LNCAP (cell line): ENCODE data around the gene FASTKD2.

ENCODE experiments used
- TF ChIP-seq, protein P1 (sequence below): fragments of 450-650 bp; IDR thresholded peaks from 2 replicates; pipeline ENCODE4 v1.5.1; 2017; ENCODE audit warnings: mild to moderate bottlenecking

The FASTKD2 gene

DNA sequence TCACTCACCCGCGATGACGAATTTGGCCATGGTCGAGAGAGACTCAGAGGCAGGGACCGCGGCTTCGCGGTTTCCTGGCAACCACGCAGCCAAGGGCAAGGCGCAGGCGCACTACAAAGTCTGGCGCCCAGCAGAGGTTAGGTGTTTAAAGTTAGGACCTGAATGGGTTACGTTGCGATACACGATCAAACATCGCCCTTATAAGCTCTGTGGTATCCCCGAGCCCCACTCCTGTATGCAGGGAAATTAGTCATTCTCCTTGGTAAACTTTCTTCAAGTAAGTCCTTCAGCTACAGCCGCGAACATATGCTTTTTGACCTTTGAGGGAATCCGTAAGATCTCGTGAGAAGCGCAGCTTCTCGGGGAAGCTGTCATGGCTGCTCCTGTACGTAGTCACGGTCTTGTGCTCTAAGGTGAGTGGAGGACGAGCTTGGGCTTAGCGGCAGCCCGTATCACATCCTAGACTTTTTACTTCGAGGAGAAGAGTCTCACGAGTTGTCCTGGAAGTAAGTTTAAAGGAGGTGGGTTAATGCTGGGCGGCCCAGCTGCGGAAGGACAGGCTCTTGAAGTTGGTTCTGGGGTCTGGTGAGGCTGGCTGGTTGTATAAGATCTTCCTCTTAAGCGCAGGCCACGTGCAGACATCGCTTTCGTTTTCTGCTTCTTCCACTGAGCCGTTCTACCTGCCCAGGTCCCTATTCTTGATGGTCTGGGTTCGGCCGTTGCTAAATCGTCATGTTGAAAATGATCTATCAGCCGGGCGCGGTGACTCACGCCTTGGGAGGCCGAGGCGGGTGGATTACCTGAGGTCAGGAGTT, at the start of gene FASTKD2, which contains the start of gene MDH1B:
Gene FASTKD2, plus strand, starts transcription at position 365 of the 815 bp plus-strand sequence. CDS start 1,088 bp downstream, outside the sequence.
Gene MDH1B, minus strand, starts transcription at position 87 of the 815 bp plus-strand sequence. Its CDS starts 57 bp downstream, at position 30.
- TF ChIP-seq, protein P1, sequence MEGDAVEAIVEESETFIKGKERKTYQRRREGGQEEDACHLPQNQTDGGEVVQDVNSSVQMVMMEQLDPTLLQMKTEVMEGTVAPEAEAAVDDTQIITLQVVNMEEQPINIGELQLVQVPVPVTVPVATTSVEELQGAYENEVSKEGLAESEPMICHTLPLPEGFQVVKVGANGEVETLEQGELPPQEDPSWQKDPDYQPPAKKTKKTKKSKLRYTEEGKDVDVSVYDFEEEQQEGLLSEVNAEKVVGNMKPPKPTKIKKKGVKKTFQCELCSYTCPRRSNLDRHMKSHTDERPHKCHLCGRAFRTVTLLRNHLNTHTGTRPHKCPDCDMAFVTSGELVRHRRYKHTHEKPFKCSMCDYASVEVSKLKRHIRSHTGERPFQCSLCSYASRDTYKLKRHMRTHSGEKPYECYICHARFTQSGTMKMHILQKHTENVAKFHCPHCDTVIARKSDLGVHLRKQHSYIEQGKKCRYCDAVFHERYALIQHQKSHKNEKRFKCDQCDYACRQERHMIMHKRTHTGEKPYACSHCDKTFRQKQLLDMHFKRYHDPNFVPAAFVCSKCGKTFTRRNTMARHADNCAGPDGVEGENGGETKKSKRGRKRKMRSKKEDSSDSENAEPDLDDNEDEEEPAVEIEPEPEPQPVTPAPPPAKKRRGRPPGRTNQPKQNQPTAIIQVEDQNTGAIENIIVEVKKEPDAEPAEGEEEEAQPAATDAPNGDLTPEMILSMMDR = no peak

DNA sequence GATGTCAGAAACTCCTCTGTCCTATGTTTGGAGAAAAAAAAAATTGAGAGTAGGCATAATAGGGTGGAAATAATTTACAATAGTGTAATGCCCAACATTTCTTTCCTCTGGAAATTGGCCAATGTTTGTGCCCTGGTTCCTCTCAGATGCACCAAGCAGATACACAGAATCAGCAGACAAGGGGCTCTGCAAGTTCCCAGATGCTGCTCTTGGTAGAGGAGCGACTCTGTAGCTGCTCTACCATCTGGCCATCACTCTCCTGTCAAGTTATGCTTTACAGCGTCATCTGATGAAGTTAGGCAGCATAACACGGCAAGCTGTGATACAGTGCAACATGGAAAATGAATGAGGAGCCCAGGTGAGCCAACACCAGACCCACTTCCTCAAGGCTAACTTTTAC, 48.8 kb upstream of the FASTKD2 start:
- TF ChIP-seq, protein P1 = no peak

DNA sequence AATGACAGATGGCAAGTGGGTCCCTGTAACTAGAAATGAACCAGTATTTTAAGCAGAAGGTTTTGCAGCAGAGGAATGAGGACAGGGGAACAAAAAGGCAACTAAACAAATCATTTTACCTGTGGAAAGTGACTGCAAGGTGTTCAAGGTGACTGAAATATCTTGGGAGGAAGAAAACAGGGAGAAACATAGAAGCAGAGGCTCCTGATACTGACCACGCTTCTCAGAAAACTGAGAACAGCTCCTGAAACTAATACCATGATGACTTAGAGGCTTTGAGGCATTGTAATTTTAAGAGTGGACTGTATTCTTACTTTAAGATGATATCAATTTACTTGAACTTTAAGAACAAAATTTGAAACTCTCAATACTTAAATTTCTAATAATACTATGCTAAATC, 47.1 kb upstream of the FASTKD2 start, which contains the start of gene DYTN:
Gene DYTN, minus strand, starts transcription at position 101 of the 400 bp plus-strand sequence. CDS start 117 bp downstream, outside the sequence.
- TF ChIP-seq, protein P1 = no peak

DNA sequence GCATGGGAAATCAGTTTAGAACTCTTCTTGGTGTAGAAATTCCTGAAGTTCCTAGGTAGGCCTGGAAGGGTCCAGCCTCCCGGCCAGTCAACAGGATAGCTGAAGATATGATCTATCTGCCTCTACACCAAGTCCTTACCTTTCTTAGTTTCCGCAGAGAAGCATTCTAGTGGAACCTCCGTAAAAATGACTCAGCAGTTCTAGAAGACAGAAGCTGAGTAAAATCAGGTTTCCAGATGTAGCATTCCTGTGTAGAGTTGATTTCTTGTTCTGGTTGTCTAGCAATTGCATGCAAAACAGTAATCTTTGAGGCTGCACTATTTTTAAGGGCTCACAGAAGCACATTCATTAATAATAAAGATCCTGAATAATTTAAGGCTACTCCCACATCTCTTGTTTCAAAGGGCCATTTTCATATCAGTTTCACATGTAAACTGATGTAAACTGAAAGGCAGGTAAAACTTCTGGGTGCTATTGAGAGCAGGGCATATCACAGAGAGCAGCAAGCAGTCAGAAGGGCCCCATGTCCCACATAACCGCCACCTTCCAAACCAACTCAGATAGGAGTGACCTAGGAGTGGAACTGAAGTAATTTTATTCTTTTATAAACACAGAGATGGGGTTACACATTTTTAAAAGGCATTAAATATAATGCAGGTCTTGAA, 44.0 kb upstream of the FASTKD2 start:
- TF ChIP-seq, protein P1 = no peak

DNA sequence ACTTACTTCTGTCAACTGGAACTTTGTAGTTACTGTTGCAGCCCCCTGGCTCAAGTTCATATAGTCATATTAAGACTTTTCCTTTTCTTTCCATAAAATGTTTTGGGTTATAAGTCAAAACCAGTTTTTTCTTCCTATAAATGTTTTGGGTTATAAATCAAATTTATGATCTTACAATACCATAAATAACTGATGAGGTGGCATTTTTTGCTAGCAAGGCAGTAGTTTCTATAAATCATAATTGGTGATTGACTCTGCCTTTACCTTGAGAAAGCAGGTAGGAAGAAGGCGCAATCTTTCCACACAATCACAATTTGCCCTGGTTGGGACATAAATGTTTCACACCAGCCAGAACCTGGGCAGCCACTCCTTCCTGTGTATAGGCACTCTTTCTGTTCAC, 42.1 kb upstream of the FASTKD2 start:
- TF ChIP-seq, protein P1 = no peak

DNA sequence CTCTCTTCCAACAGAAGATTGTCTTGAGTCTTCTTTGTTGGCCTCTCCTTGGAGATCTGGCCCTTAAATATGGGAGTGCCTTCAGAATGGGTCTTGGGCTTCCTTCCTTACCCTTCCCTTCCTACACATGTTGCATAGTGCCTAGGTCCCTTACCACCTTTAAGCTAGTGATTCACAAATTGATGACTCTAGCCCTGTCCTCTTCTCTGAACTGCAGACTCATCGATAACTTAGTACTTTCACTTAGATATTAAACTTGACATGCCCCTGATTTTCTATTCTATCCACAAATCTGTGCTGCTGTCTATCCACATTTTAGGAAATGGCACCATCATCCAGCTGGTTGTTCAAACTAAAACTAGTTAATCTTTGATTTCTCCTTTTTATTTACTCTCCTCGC, 38.1 kb upstream of the FASTKD2 start:
- TF ChIP-seq, protein P1 = no peak

DNA sequence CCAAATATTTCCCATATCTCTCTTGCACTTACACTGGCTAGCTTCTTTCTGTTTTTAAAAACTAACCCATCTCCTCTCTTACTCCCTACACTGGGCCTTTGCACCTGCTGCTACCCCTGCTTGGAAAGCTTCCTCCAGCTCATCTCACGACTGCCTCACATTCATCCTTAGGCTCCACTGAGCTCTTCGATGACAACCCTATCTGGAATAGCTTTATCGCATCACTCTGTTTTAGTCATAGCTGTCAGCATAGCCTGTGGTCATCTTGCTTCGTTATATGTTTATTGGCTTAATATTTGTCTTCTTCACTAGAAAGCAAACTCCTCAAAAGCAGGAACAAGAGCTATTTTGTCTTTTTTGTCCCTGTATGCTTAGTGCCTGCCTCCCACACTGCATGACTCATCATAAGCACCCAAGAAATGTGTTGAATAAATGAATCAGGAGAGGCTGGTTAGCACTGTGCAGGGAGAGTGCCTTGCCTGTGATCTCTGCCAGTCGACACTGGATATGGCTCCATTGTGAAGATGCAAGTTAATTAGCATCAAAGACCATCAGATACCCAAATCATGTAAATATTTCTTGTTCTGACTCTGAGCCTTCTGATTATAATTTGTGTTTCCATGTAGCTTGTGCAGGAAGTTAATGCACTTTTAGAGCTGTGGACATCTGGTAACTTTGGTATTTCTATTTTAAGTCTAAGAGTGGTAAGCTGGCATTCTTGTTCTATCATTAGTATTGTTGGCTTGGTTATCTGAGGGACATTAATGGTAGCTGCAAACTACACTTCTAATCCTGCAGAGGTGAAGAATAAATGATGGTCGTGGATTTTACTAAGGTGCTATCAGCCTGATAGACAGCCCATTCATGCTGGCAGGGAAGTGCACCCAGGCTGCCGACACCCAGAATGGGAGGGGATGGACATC, 36.9 kb upstream of the FASTKD2 start:
- TF ChIP-seq, protein P1 = no peak
